Fibroblast of pulmonary artery (primary cell): Measurements from ENCODE around the gene HIC2.
"Not testable (repeated sequence)": the region's sequence is repeated elsewhere in the genome, so short reads cannot be mapped to it uniquely, and the experiment has no call there.

ENCODE experiments used
- DNase-seq: peaks from one replicate; pipeline ENCODE4 v3.0.0-alpha.2; 2010; ENCODE audit warnings: low read depth
- H3K4me3 ChIP-seq: replicated peaks from 2 replicates; pipeline ENCODE4 v1.5.1; 2011; ENCODE audit warnings: low read depth, mild to moderate bottlenecking, control low read depth, low read length, moderate library complexity

The HIC2 gene

DNA sequence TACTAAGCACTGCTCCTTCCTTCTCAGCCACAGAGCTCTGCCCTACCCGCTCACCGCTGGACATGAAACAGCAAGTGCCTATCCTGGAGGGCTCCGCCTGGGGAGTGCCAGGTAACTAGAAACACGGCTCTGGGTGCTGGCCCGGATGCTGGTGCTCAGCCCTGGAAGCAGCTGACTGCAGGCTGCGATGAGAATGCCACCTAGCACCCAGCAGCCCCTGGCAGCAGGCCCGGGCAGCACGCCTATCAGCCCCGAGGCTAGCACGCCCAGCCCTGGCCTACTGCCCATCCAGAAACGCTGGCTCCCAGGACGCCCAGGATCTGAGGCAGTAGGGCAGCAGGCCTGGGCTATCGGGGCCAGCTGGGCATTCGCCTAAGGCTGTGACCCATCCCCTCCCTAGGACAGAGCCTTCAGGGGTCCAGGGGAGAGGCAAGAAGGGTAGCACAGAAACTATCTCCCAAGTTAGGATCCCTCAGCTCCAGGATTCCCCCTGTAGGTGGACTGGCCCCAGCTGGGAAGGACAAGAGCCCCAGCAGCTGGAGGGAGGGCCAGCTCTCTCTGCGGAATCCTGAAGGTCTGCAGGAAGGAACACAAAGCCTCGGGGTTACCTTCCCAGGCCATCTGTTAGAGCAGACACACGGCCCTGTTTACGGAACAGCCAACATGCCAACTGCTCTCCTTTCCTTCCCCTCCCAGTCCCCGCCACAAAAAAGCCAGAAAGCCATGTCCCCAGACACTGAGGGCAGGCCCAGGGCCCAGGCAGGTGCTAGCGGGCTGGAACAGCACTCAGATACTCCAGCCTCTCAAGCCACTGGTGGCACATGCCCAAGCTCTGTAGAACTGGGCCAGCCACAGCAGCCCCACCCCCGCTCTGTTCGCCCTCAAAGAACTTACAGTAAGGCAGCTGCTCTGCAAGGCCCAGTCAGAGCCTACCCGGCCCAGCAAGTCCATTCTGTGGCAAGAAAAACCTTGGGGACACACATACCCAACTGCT is 76.9 kb downstream of the HIC2 start:
- DNase-seq, H3K4me3 ChIP-seq: not testable (repeated sequence)

DNA sequence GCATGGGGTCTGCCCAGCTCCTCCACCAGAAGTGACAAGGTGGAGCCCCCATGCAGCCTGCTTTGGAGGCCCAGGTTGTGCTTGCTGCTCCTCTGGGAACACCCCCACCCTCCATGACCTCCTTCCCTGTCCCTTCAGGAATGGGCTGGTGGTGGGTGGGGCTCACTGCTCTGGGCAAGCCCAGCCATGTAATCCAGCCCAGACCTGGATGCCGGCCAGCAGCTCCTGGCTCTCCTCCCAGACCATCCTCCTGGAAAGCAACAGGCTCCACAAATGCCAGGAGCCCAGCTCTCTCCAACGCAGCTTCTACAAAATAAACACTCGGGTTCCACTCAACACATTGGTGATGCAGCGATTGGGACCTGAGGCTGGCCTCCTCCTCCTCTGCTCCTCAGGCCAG is 80.8 kb downstream of the HIC2 start:
- not testable (repeated sequence) for H3K4me3 ChIP-seq, DNase-seq

DNA sequence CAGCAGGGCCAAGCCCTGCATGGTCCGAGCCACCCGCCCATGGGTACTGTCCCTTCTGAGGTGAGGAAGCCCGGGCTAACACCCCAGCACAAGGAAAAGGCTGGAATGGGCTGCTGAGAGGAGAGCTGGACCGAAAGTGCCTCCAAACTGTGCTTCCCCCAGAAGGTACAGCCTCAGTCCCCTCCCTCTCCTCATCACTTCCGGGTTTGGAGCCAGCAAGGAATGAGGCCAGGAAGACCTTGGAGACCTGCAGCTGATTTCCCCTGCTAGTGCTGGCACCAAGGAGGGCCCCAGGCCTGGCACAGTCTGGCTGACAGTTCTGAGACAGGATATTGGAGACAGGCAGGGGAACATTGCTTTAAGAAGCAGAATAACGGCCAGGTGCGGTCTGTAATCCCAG is 81.3 kb downstream of the HIC2 start:
- not testable (repeated sequence) for DNase-seq, H3K4me3 ChIP-seq

DNA sequence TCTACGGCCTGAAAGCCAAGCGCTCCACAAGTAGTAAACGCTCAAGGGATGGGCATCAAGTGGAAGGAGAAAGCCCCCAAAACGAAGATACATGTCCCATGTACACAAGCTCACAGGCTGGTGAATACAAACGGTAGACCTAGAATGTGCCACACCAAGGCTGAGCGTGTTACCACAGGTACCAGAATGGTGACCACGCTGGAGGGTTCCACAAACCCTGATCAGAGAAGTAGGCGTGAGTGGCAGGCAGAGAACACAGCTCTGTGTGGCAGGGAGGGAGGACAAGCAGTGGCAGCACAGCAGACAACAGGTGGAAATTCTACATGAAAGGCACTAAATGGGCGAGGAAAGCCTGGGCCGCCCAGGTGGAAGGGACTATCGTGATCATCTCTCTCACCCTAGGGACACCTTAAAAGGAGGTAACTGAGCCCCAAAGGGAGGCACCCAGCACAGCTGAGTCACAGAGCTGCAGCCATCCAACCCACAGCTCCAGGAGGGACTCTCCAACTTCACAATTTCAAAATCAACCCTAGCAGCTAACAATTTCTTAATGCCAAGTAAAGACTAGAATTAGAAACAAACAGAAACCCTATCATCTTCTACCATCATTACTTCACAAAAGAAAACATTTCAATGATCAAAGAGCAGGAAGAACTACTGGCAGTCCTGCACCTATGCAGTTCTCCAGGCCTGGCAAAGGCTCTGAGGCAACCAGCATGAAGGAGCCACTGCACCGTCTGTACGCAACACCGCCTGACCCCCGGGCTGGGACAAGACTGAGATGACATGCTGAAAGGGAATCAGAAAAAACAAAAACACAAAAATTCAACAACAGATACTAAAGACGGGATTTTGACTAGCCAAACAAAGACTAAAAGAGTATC is 82.7 kb downstream of the HIC2 start:
- DNase-seq, H3K4me3 ChIP-seq: not testable (repeated sequence)
